OCI-LY7 (cell line): Measurements from ENCODE around the gene KCNH1.
"Not testable (repeated sequence)": the region's sequence is repeated elsewhere in the genome, so short reads cannot be mapped to it uniquely, and the experiment has no call there.

Source experiments
- CTCF ChIP-seq: fragments of 200-600 bp; sonication (generic); conservative IDR thresholded peaks from 2 replicates; pipeline ENCODE4 v1.5.1; 2014; ENCODE audit warnings: mild to moderate bottlenecking, antibody characterized with exemption, low read length, moderate library complexity, mixed read lengths
- EZH2phosphoT487 ChIP-seq: fragments of 200-600 bp; sonication (generic); IDR thresholded peaks from 2 replicates; pipeline ENCODE4 v1.6.1; 2018; ENCODE audit warnings: low read depth, borderline replicate concordance, mild to moderate bottlenecking, mixed run types, antibody characterized with exemption, low read length, moderate library complexity, mixed read lengths

- TF ChIP-seq CTCF, EZH2phosphoT487: not testable (repeated sequence)
These were observed 472.4 kb downstream of the KCNH1 start for GRCh38 chr1:210661520-210661919.
